ENCODE data around the gene DBR1. TPM values are rescaled to one million over a fixed set of nuclear protein-coding genes. Genes with fewer than 3 reads are reported as not detected.

The DBR1 gene
- total and polyA plus RNA-seq, 10 donors, result 8.1 to 19.2 (median 16.9) TPM

DNA sequence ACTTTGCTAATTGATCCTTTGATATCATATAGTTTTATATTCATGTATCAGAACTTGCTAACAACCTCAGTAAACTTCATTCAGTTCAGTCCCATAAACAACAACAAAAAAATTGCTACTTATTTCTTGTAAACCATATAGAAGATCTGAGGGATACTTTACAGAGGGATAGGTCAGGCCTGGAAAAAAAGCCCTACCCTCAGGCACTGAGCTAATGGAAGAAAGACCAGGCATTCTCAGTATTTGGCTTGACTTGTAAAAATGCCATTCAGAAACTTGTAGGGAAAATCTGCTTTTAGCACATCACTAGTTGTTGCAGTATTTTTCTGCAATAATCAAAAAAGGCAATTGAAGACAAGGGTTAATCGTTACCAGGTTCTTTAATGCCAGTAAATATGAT, 45.5 kb upstream of the DBR1 start:
- WGBS, 5 donors, result 95 to 98% (median 96%) methylated on average over 1 of the region's 1 CpG
- DNase-seq, result no peak
- Histone ChIP-seq H3K36me3 (peaks cover 2 to 48% (median 22%) of the 10 kb centered on the region in 6 donors), H3K4me3 (no peak overlapping the region), H3K4me1 (peaks cover 0 to 48% (median 17%) of the 10 kb centered on the region in 6 donors), H3K9me3 (no peaks in the 10 kb centered on the region), H3K27ac (no peak overlapping the region), H3K27me3 (replicated peaks in 1 of 7) (no peaks in the 10 kb centered on the region)
- intact Hi-C loops (cut with DNase I; ENCODE audit: low total_unique reads), result no loop called here
- TF ChIP-seq POLR2A (IDR thresholded peaks at IDR 0.05), result no peak
- TF ChIP-seq, protein P1, sequence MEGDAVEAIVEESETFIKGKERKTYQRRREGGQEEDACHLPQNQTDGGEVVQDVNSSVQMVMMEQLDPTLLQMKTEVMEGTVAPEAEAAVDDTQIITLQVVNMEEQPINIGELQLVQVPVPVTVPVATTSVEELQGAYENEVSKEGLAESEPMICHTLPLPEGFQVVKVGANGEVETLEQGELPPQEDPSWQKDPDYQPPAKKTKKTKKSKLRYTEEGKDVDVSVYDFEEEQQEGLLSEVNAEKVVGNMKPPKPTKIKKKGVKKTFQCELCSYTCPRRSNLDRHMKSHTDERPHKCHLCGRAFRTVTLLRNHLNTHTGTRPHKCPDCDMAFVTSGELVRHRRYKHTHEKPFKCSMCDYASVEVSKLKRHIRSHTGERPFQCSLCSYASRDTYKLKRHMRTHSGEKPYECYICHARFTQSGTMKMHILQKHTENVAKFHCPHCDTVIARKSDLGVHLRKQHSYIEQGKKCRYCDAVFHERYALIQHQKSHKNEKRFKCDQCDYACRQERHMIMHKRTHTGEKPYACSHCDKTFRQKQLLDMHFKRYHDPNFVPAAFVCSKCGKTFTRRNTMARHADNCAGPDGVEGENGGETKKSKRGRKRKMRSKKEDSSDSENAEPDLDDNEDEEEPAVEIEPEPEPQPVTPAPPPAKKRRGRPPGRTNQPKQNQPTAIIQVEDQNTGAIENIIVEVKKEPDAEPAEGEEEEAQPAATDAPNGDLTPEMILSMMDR (IDR thresholded peaks at IDR 0.05 in 8 of 11, conservative IDR thresholded peaks at IDR 0.05 in 3 of 11), result no peak
- TF ChIP-seq POLR2AphosphoS5 (IDR thresholded peaks at IDR 0.05), result no peak

DNA sequence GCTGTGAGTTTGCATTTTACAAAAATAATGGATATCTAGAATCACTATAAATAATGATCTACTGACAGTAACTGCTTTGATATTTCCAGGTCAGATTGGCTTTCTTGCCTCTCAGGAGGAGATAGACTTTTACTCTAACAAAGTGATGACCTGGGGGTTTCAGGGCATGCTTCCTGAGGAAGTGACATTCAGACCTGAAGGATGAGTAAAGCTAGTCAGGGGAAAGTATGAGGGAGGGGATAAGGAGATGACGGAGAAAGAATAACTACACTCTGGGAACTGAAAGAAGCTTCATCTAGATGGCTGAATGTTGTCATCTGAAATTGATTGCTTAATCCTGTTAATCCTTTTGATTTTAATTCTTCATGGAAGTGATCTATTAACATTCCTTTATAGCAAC, 44.5 kb upstream of the DBR1 start:
- H3K27ac ChIP-seq, result no peak overlapping the region
- H3K9me3 ChIP-seq, result no peaks in the 10 kb centered on the region
- no peak overlapping the region for H3K4me3 ChIP-seq
- no peaks in the 10 kb centered on the region for H3K27me3 ChIP-seq (replicated peaks in 1 of 7)
- no peak for DNase-seq
- H3K4me1 ChIP-seq, result peaks cover 0 to 55% (median 17%) of the 10 kb centered on the region in 6 donors
- TF ChIP-seq POLR2AphosphoS5 (IDR thresholded peaks at IDR 0.05), result no peak
- no peak for TF ChIP-seq POLR2A (IDR thresholded peaks at IDR 0.05)
- TF ChIP-seq, protein P1 (IDR thresholded peaks at IDR 0.05 in 8 of 11, conservative IDR thresholded peaks at IDR 0.05 in 3 of 11), result no peak
- intact Hi-C loops (cut with DNase I; ENCODE audit: low total_unique reads), result no loop called here
- H3K36me3 ChIP-seq, result peaks cover 0 to 47% (median 12%) of the 10 kb centered on the region in 6 donors
- 19 to 72% (median 44%) methylated on average over 1 of the region's 1 CpG for WGBS, 5 donors

DNA sequence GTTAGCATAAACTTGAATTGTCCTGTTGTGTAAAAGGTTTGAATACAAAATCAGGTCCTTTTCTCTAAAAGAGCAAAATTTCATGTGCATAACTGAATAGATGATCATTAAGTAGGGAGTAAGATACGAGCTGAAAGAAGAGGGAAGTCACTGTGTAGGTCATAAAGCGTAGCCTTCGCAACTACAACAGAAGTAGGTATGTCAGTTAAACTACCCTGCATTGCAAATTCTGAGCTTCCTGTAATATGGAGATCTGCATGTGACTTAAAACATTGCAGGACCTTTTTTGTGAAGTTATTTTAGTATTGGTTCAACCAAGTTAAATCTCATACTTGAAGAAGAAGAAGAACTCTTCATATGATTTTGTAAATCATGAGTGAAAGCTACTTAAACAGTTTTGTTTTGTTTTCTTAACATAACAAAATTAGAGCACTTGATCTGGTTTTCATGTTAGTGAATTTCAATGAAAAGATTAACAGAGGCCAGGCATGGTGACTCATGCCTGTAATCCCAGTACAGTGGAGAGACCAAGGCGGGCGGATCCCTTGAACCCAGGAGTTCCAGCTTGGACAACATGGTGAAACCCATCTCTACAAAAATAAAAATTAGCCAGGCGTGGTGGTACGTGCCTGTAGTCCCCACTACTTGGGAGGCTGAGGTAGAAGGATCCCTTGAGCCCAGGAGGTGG, 38.8 kb upstream of the DBR1 start:
- H3K27ac ChIP-seq, result peak overlapping the region in 5 of 8 donors; percentile 11 to 49 (median 36)
- H3K4me3 ChIP-seq, result no peak overlapping the region
- TF ChIP-seq, protein P1 (IDR thresholded peaks at IDR 0.05 in 8 of 11, conservative IDR thresholded peaks at IDR 0.05 in 3 of 11), result no peak
- TF ChIP-seq POLR2A (IDR thresholded peaks at IDR 0.05) (no peak), POLR2AphosphoS5 (IDR thresholded peaks at IDR 0.05) (no peak)
- H3K9me3 ChIP-seq, result no peaks in the 10 kb centered on the region
- peaks cover 0 to 48% (median 0%) of the 10 kb centered on the region in 6 donors for H3K36me3 ChIP-seq
- intact Hi-C loops (cut with DNase I; ENCODE audit: low total_unique reads), result no loop called here
- no peak for DNase-seq
- WGBS, 5 donors, result 78 to 90% (median 86%) methylated on average over 7 of the region's 7 CpGs
- H3K4me1 ChIP-seq, result peaks cover 0 to 38% (median 2%) of the 10 kb centered on the region in 6 donors
- no peaks in the 10 kb centered on the region for H3K27me3 ChIP-seq (replicated peaks in 1 of 7)

DNA sequence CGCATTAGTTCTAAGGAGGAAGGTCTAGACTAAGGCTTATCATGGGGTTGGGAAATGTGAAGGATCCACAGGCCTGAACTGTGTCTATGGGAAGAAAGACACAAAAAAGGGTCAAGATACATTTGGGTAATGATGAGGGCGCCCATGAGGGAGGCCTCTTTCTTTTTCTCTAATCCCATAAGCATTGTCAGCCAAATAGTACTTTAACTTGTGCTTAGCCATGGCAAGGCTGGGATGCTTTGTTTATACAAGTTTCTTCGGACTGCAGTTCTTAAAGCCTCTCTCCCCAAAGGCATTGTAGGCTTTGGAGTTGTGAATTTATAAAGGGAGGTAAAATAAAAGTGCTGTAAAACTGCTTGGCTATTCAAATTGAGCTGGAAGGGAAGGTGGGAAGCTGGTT, 35.8 kb upstream of the DBR1 start:
- Histone ChIP-seq H3K9me3 (no peaks in the 10 kb centered on the region), H3K4me3 (no peak overlapping the region), H3K27ac (no peak overlapping the region), H3K4me1 (peaks cover 0 to 52% (median 5%) of the 10 kb centered on the region in 6 donors), H3K36me3 (peaks cover 0 to 49% (median 0%) of the 10 kb centered on the region in 6 donors), H3K27me3 (replicated peaks in 1 of 7) (no peaks in the 10 kb centered on the region)
- intact Hi-C loops (cut with DNase I; ENCODE audit: low total_unique reads), result no loop called here
- DNase-seq, result no peak
- 93 to 97% (median 94%) methylated on average over 3 of the region's 3 CpGs for WGBS, 5 donors
- TF ChIP-seq POLR2A (IDR thresholded peaks at IDR 0.05) (no peak), POLR2AphosphoS5 (IDR thresholded peaks at IDR 0.05) (no peak)
- TF ChIP-seq, protein P1 (IDR thresholded peaks at IDR 0.05 in 8 of 11, conservative IDR thresholded peaks at IDR 0.05 in 3 of 11), result no peak

Measured in spleen (tissue), 11 donors.